ENCODE data around the gene FTSJ1. TPM values are rescaled to one million over a fixed set of nuclear protein-coding genes. Genes with fewer than 3 reads are reported as not detected.

FTSJ1 gene
- total and polyA plus RNA-seq, 2 of the 8 experiments (the other 6 are each of a cell fraction or from before 2014, with no cell fraction given): 62.4 to 80.4 TPM

- no peak overlapping the region; a peak in 1 of 4 replicates for H3K4me2 ChIP-seq (ENCODE audit: insufficient read depth in 1 of 2, low read depth in 2 of 2, low read length in 2 of 2)
Measured at GRCh38 chrX:48477960-48478755, 2.2 kb downstream of the FTSJ1 start.

More at GRCh38 chrX:48477960-48478755, 2.2 kb downstream of the FTSJ1 start:
- no peaks in the 10 kb centered on the region for H3K9me3 ChIP-seq (ENCODE audit: insufficient read depth in 2 of 2, low read depth in 1 of 2, low read length in 1 of 2)
- H3K23ac ChIP-seq (ENCODE audit: insufficient read length): no peak overlapping the region
- no peak overlapping the region for H2AK5ac ChIP-seq (ENCODE audit: low read depth, low read length)
- H4K20me1 ChIP-seq (replicated peaks in 1 of 2; ENCODE audit: control insufficient read depth in 1 of 2, insufficient read depth in 2 of 2, low read length in 2 of 2): peaks cover 0 to 7% of the 10 kb centered on the region in 2 experiments
- no peak overlapping the region for H2BK12ac ChIP-seq (ENCODE audit: low read depth, low read length)
- no peak overlapping the region; the same call in 1 of the 2 replicates for H4K8ac ChIP-seq (ENCODE audit: extremely low read depth, insufficient read depth, low read length)
- no peak overlapping the region for H2BK20ac ChIP-seq (ENCODE audit: low read length)
- FAIRE-seq (no peak), DNase-seq (ENCODE audit: low read depth in 1 of 2, low spot score in 2 of 2) (no peak)
- 88% methylated on average over 5 of the region's 19 CpGs; no CpG with 5 or more reads in 1 of the 2 experiments for WGBS, 2 experiments (ENCODE audit: extremely low coverage in 1 of 2, insufficient coverage in 1 of 2, insufficient read length in 1 of 2, insufficient replicate concordance in 2 of 2, low coverage in 1 of 2, low lambda C conversion rate in 2 of 2, missing lambda C conversion rate in 1 of 2)
- ChIA-PET CTCF (ENCODE audit: partially characterized antibody) (no interaction called here), POLR2A (ENCODE audit: partially characterized antibody) (no interaction called here)
- H2BK5ac ChIP-seq (ENCODE audit: low read depth, low read length): no peak overlapping the region
- H3K56ac ChIP-seq (replicated peaks; ENCODE audit: insufficient read length, low read depth, low read length): no peak overlapping the region
- H3K36me3 ChIP-seq (ENCODE audit: control insufficient read depth in 2 of 4, insufficient read depth in 4 of 4, low read length in 3 of 4): peaks cover 0 to 12% (median 4%) of the 10 kb centered on the region in 4 experiments; a peak in 4 of 8 replicates
- no peak for TF ChIP-seq TEAD4 (IDR thresholded peaks at IDR 0.05; ENCODE audit: low read depth, low read length)
- no peak for TF ChIP-seq CBX8 (IDR thresholded peaks at IDR 0.05; ENCODE audit: borderline replicate concordance, low read depth, low read length)
- TF ChIP-seq POU5F1 (IDR thresholded peaks at IDR 0.05; ENCODE audit: low read depth, low read length): no peak
- no peak for TF ChIP-seq BACH1 (IDR thresholded peaks at IDR 0.05; ENCODE audit: low read length)
- TF ChIP-seq JUN (IDR thresholded peaks at IDR 0.05; ENCODE audit: low read depth, low read length): no peak
- no peak for TF ChIP-seq SIX5 (IDR thresholded peaks at IDR 0.05; ENCODE audit: low read depth, low read length)
- TF ChIP-seq CEBPB (IDR thresholded peaks at IDR 0.05; ENCODE audit: low read depth, low read length): no peak
- no peak for TF ChIP-seq SIN3A (conservative IDR thresholded peaks at IDR 0.05 in 1 of 2, IDR thresholded peaks at IDR 0.05 in 1 of 2; ENCODE audit: low read depth in 1 of 2, low read length in 2 of 2)
- TF ChIP-seq KDM4A (IDR thresholded peaks at IDR 0.05; ENCODE audit: low read depth, low read length, severe bottlenecking): no peak
- peaks cover 3% of the 10 kb centered on the region; the same call in 1 of the 2 replicates for H3K23me2 ChIP-seq (ENCODE audit: low read depth, low read length)
- H2BK120ac ChIP-seq (replicated peaks; ENCODE audit: low read depth, low read length): no peak overlapping the region
- peaks cover 0 to 24% of the 10 kb centered on the region in 2 experiments; a peak in 2 of 4 replicates for H3K79me2 ChIP-seq (ENCODE audit: control insufficient read depth in 1 of 2, insufficient read depth in 2 of 2, low read length in 2 of 2)
- no peak overlapping the region for H3K27ac ChIP-seq (ENCODE audit: low read depth, low read length)
- H3K14ac ChIP-seq (ENCODE audit: insufficient read length): no peak overlapping the region
- H3K4me1 ChIP-seq (replicated peaks in 1 of 4; ENCODE audit: control insufficient read depth in 3 of 4, insufficient read depth in 4 of 4, low read length in 3 of 4): peaks cover 2 to 8% (median 5%) of the 10 kb centered on the region in 4 experiments; a peak in 5 of 7 replicates
- no peak overlapping the region for H2AFZ ChIP-seq (ENCODE audit: low read length)
- H3K18ac ChIP-seq (ENCODE audit: extremely low read depth, low read length): no peak overlapping the region
- H4K5ac ChIP-seq (ENCODE audit: insufficient read length, low read depth, low read length): no peak overlapping the region
- H4K91ac ChIP-seq (replicated peaks; ENCODE audit: insufficient read length, low read length): no peak overlapping the region
- H3K27me3 ChIP-seq (replicated peaks in 1 of 4; ENCODE audit: control insufficient read depth in 3 of 4, extremely low read depth in 1 of 4, insufficient read depth in 3 of 4, low read length in 3 of 4): no peaks in the 10 kb centered on the region
- H3K79me1 ChIP-seq (ENCODE audit: low read depth, low read length): no peaks in the 10 kb centered on the region
- no peak overlapping the region for H3K4ac ChIP-seq (replicated peaks; ENCODE audit: insufficient read length, low read depth, low read length)
- H3K9ac ChIP-seq (replicated peaks in 1 of 4; ENCODE audit: extremely low read depth in 1 of 4, low read depth in 3 of 4, low read length in 3 of 4): no peak overlapping the region
- no peak overlapping the region for H3K4me3 ChIP-seq (ENCODE audit: extremely low read depth in 1 of 4, insufficient read depth in 2 of 4, low read depth in 3 of 4, low read length in 4 of 4)
- H2BK15ac ChIP-seq (ENCODE audit: low read length): no peak overlapping the region

All from H1 (cell line).